NCI-H510A treated with DMSO at 0.1 percent for 48 hours (cell line): ENCODE results near the gene TOR4A.

ENCODE experiments used
- DNase-seq: peaks from one replicate; lab custom pipeline; 2025; lab: John Stamatoyannopoulos, UW

Gene TOR4A

DNA sequence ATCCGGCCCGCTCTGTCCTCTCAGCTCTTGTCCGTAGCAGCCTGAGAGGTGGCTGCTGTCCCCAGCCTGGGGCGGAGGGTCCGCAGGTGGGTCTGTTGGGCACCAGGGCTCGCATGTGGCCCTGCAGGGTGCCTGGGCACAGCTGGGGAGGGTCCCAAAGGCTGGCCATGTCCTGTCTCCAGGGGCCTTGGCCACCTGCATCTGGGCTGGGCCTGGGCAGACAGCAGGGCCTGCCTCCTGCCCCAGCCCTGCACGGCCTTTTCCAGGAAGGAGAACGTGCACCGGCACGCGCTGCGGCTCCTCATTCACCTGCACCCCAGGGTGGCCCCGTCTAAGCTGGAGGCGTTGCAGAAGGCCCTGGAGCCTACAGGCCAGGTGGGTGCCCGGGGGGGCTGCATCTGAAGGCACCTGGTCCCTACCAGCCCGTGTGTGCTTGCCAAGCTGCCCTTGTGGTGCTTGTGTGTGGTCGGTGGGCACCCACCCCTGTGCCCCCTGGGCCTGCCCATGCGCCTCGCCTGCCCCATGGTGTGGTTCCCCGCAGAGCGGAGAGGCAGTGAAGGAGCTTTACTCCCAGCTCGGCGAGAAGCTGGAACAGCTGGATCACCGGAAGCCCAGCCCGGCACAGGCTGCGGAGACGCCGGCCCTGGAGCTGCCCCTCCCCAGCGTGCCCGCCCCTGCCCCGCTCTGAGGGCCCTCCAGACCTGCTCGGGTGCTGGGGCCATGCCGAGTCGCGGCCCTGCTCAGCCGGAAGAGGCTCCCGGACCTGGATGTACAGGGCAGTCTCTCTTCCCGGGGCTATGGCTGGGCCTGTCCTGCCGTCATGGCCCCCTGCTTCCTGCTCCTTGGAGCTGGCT lies 5.1 kb upstream of the TOR4A start:
- peak; percentile 51 for DNase-seq

DNA sequence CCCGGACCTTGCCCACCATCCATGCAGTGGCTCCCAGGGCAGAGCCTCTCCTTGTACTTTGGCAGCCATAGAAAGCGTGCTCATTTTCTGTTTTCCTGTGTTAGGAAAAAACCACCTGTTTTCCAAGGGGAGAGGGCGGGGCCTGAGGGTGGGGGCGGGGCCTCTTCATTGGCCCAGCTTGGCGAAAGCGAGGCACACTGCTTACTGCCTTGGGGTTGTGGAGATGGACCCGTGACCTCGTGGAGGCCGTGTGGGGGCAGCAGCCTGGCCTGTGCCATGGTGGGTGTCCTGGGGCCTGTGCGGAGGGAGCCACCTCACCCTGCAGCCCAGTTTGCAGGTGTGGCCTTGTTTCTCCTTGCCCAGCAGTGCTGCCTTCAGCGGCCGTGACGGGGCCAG lies 4.4 kb upstream of the TOR4A start:
- no peak for DNase-seq

DNA sequence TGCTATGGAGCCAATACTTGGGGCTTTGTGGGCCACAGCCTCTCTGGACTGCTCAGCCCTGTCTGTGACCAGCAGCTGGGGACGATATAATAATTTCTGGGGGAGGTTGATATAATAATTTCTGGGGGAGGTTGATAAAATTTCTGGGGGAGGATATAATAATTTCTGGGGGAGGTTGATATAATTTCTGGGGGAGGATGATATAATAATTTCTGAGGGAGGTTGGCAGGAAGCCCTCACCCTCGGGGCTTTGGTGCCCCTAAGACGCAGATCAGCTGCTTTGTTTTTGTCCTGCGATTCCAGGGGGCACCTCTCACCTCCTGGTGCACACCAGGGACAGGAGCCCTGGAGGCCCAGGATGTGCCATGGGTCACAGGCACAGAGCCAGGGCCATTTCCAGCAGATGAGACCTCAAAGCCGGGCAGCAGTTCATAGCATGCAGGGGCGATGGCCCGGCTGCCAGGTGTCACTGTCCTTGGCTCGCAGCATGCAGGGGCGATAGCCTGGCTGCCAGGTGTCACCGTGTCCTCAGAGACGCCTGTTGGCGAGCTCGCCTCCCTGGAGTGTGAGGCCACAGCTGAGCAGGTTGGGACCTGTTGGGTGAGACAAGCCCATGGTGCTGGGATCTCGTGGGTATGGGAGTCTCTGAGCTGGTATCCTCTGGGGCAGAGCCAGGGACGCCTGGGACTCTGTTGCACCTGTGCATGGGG lies 3.8 kb upstream of the TOR4A start:
- peak; percentile 76 for DNase-seq

DNA sequence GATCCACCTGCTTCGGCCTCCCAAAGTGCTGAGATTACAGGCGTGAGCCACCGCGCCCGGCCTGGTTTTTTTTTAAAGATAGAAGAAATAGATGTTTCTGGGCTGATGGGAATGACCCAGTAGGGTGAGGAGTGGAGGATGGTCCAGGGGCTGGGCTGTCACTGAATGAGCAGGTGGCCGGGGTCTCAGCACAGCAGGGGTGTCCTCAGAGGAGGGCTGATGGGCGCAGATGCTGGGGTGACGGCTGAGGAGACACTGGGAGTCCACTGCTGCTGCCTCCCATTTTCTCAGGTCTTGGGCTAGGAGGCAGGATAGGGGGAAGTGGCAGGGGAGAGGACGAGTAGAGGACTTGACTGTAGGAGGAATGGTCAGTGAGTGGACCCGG lies 2.3 kb upstream of the TOR4A start:
- no peak for DNase-seq

DNA sequence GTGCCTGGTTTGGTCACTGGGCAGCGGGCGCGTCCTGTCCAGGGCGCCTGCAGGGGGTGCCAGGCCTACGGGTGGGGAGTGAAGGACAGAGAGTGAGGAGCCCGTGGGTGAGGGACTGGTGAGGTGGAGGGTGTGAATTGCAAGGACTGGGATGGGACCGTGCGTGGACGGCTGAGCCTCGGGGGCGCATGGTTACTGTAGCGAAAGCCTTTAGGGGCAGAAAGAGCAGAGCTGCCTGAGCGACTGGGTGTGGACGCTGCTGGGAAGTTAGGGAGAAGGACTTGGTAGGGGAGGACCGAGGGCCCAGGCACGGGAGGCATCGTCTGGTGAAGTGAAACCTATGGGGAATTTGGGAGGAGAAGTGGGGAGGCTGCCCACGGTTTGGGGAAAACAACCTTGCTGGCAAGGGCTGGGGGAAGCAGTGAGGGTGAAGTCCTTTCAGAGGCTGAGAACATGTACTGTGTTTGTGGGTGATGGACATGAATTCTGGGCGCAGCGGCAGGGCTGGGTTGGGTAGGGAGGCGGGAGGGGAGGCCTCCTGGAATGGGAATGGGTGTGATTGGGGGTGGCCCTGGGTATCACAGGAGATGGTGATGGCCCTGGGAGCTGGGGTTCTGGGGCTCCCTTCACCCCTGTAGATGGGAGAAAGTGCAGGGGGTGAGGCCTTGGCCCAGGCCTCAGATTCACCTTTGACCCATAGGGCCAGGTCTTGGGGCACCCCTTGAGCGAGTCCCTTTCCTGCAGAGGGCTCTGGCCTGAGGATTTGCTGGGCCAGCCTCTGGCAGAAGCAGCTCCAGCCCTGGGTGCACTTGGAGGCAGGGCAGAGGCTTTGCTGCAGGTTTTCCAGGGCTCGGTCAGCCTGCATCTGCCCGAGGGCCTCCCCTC lies 1.7 kb upstream of the TOR4A start:
- no peak for DNase-seq

DNA sequence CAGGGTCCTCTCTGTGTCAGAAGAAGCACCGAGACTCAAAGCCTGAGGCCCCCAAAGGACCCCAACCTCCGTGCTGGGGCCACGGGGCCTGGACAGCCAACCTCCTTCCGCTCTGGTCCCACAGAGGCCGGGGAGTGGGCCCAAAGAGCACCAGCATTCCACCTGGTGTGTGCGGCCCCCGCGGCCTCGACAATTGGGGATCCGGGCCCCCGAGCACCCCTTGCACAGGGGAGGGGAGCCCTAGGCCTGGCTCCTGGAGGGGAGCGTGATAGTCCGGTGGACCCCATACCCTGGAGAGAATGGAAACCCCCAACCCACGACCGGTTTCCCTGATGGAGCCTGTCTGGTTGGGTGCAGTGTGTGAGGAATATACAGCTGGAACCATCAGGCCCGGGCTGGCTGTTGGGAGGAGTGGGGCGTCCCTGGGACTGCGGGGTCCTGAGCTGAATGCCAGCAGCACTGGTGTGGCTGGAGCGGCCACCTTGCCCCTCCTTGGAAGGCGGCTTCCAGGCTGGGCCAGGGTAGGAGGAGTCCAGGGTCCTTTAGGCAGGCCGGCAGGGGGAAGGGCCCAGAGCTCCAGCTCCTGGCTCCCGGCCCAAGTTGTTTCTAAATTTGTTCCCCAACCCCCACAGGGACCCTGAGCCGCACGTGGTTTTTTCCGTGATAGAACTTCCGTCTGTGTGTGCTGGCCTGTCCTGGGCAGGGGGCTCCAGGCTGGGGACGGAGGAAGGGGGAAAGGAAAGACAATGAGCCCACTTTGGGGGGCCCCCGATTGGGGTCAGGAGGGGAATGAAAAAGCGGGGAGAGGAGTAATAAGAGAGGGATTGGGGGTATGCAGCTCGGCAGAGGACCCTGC lies 825 bp upstream of the TOR4A start:
- DNase-seq, result no peak

DNA sequence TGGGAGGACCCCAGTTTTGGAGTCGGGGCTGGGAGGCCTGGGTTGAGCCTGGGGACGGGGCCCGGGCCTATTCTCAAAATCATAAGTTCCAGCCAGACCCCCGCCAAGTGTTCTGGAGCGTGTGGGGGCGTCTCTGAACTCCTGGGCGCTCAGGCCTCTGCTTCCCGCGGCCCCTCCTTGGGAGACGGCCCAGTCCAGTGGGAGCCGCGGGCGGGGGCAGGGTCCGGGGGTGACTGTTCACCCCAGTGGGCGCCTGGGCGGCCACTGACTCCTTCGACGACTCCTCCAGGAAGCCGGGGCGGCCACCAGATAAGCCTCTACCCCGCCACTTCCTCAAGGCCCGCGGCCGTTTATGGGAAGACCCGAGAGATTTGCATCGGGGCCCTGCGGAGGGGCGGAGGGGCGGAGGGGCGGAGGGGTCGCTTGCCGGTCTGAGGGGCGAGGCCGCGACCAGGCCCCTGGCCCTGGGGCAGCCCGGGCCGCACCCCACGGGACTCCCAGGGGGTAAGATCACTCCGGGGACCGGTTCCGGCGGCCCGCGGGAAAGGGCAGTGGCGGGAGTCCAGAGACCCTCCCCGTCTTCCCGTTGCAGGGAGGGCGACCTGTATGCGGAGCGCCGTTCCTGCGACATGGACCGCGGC lies 655 bp downstream of the TOR4A start:
- DNase-seq, result no peak

DNA sequence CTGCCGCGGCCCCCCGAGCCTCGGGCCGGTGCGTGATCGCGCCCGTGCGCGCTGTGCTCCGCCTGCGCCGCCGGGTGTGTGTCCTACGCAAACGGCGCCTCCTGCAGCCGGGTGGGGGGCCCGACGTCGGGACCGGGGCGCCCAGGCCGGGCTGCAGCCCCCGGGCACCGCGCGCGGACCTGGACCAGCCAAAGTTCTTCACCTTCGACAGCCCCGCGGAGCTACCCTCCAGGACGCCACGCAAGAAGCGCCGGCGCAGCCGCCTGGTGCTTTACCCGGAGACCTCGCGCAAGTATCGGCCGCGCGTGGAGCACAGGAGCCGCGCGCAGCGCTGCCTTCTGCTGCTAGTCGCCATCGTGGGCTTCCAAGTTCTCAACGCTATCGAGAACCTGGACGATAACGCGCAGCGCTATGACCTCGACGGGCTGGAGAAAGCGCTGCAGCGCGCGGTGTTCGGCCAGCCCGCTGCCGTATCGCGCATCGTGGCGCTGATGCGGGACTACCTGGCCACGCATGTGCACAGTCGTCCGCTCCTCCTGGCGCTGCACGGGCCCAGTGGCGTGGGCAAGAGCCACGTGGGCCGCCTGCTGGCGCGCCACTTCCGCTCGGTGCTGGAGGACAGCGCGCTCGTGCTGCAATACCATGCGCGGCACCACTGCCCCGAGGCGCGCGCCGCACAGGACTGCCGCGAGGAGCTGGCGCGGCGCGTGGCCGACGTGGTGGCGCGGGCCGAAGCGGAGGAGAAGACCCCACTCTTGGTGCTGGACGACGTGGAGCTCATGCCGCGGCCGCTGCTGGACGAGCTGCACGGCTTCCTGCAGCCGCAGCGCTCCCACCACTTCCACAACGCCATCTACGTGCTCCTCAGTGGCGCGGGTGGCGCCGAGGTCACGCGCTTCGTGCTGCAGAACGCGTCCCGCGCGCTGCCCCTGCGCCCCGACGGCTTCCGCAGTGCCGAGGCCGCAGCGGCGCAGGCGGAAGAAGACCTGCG lies 1.5 kb downstream of the TOR4A start:
- no peak for DNase-seq

DNA sequence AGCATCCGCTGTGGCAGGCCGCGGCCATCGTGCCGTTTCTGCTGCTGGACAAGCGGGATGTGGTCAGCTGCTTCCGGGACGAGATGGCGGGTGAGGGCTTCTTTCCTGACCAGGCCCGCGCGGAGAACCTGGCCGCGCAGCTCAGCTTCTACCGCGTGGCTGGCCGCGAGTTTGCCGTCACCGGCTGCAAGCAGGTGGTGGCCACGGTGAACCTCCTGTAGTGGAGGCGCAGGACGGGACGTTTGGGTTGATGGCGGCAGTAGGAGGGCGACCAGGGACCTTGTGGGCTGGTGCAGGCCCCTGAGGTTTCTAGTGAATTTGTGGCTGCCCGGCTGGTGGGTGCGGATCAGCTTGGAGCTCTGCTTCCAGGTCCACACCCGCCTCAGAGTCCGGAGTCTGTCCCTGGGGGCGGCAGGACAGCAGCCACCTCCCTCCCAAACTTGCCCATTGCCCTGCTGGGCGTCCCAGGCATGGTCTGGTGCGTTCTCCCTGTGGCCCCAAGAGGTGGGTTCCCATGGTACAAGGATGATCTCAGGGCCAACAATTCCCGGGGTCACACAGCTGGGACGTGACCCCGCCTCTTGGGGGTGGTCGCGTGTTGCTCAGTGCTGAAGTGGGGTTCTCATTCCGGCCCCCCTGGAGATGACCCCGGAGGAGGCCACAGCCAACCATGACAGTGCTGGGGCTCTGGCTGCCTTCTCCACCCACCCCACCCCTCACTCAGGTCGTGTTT lies 2.4 kb downstream of the TOR4A start:
- DNase-seq, result no peak

DNA sequence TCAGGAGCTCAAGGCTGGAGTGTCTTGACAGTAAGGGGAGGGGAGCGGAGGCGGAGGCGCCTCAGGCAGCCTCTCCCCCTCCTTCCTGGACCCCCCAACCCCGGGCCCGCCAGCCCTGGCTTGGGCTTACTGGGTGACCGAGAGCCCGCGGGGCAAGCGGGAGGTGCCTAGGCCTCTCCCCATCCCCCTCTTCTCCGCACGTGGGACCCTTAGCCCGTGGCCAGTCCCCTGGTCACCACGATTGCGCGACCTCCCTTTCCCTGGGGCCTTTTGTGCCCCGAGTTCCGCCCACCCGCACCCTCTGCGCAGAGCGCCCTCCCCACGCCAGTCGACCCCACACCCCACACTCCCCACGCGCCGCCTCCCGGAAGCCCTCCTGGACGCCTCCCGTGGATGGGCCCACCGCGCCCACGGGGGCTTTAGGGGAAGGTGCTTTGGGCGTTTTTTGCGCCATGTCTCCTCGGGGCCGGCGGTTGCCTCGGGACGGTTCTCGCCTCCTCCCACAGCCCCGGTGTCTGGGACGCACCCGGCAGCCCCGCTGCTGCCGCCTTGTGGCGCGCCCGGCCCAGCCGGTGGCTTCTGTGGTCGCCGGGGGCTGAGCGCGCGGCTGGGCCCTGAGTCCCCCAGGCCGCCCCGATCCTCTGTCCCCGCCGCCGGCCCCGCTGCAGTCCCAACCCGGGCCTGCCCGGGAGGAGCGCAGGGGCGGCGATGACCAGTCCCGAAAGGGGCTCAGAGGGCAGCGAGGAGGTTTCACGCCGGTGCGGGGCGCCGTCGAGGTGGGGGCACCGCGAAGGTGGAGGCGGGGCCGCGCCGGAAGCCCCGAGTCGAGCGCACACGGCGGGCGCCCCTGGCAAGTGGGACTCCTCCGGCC lies 3.2 kb downstream of the TOR4A start:
- DNase-seq, result no peak

DNA sequence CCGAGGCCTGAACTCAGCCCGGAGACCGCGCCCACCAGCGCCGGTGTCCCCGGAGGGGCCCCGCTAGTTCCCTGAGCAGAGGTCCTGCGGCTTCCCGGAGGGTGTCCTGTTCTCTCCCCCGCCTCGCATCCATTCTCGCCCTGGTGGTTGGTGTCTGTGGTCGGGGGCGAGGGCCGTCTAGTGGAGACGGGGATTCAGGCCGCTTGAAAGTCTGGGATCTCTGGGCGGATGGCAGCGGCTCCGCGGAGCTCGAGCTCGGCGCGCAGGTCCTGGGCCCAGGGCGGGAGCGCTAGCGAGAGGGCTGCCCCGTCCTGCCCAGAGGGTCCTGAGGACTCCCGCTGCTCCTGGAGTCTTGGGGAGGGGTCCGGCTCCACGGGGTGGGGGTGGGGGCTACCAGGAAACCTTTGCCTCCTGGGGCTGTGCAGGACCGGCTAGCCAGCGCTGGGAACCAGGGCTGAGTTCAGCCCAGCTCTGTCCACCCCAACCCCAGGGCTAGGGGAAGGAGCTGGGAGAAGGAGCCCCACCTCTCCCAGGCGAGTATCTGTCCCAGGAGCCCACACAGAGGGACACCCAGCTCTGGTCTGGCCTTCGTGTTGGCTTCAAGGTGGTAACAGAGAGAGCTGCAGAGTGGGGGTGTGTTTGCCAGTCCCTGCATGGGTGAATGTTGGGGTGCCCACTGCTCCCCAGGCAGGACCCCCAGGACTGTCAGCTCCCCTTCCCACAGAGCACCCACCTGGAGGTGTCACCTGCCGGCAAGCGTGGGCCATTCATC lies 4.0 kb downstream of the TOR4A start:
- no peak for DNase-seq

DNA sequence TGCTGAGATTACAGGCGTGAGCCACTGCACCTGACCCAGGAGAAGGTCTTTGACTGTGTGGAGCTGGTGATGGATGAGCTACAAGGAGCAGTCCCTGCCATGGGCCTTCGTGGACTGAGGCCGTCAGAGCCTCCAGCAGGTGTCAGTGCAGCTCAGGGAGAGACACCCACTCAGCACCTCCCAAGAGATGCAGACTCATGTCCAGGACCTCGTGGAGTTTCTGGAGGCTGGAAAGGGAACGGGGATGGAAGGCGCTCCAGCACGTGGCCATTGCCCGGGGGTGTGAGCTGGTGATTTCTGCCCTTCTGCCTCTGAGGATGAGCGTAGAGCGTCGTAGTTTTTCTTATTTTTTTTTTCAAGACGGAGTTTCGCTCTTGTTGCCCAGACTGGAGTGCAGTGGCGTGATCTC lies 9.5 kb downstream of the TOR4A start:
- DNase-seq, result peak; percentile 37

DNA sequence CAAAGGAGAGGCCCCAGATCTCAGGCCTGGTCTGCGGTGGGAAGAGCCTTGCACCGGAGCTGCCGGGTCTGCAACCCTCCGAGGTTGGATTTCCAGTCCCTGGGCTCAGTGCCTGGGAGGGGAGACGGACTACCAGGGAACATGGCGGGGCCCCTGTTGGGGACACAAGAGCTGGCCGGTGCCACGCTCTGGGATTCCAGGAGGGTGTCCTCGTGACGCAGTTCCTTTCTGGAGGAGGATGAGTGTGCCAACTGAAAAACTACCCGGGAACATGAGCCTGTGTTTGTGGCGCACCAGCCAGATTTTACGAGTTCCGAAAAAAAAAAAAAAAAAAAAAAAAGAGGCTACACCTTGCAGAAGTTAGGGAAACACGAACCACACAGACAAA lies 15.6 kb downstream of the TOR4A start:
- no peak for DNase-seq

DNA sequence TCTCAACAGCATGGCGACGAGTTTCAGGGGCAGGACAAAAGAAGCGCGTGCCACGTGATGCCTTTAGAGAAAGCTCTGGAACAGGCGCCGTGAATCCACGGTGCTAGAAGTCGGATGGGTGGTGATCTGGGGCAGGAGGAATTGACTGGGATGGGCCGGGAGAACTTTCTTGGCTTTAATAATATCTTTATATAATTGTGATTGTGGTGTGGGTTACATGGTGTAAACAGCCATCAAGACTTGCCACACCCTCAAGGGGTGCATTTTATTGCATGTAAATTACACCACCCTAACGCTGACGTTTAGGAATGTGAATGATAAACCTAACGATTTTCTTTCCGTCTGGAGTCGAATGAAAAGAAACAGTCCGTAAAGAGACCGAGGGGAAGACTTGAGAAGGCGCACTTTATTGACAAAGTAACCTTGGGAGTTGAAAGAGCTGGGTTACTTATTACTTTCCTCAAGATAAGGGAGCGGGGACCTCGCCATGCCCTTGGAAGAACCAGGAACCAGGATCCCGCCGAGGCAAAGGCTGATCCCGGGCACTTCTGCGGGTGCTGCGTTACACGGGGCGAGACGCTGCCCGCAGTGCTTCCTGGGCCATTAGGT lies 16.1 kb downstream of the TOR4A start:
- no peak for DNase-seq

DNA sequence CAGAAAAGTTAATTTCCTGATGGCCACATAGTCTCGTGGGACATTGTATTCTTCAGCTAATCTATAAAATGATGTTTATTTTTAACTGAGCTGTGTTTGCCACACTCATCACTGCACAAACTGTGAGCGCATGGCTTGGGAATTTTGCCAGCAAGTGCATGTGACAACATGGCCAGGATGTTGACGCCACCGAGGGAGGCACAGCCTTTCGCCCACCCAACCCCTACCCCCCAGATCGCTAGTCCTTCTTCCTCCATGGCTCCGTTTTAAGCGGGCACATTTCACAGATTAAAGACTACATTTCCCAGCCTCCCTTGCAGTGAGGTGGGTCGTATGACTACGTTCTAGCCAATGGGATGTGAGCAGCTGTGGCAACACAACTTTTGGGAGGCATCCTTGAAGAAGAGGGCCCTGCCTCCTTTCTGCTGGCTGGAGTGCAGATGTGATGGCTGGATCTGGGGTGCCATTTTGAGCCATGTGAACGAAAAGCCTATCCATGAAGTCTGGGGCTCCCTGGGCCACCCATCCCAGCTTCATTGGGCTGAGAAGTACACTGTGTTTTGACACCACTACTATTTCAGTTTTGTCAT lies 16.7 kb downstream of the TOR4A start:
- DNase-seq, result no peak

DNA sequence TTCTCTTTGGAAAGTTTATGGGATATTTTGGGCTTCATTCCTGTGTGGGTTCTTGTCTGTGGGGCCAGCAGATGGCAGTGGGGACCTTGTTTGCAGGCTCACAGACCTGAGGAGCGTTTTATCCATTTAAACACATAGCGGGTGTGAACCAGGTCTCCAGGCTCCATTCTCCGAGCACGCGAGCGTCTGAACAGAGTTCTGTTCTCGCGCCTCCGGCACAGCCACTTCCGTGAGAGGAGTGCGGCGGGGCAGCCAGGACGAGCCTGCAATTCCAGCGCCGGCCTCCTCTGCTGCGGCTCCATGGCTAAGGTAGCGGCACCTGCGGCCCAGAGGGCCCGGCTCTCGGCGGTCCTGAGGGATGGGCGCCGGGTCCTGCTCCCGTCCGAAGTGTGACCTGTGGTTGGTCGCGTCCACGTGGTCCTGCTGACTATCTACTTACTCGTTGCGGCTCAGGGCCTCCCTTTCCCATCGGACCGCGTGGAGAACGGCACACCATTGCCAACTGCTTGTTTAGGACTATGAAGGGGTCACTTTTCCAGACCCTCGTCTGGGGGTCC lies 17.2 kb downstream of the TOR4A start:
- peak; percentile 42 for DNase-seq
